Stimulated activated CD4-positive, alpha-beta T cell treated with anti-CD3 and anti-CD28 coated beads, Interleukin-2, amount 100 ng/mL, for 24 hours (primary cell): ENCODE data around the gene SLITRK3.

Source experiments
- DNase-seq, 2 donors: peaks; one replicate each; pipeline ENCODE4 v3.0.0-alpha.2; 2020

SLITRK3 gene

DNA sequence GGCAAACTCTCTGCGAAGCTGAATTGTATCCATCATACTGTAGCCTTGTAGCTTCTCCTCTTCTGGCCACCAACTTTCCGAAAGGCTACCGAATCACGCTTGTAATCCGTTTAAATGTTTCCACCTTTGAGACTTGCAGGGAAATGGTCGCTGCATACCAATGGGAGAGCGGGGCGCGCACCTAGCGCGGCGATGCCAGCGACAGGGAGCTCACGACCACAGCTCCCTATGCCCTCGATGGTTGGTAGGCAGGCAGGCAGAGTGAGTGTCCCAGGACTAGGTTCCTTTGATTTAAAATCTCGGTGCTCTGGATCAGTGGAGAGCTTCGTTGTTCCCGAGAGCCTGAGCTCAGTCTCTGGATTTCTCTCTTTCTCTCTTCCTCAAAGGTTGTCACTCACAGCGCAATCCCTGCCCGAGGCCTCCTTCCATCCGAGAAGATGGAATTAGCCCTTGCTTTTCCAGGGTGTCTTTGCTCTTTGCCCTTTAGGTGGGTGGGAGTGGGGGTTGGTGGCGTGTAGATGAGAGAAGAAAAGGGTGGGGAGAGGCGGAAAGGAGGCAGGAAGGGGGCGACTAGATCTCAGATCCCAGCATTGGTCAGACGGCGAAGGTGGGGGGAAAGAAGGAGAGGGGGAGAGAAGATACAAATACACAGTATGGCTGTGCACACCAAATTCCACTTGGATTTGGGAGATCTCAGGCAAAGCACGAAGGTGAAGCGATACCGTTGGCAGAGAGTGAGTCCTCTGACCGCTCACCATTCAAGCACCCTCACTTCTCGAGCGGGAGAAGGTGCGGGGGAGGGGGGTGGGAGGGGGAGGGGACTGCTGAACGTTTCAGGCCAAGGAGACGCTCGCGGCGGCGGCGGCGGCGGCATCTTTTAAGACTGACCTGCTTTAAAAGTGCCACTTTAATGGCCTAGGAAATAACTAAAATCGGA, at the start of gene SLITRK3:
SLITRK3 (minus strand) TSS at position 745 of the 937 bp plus-strand sequence. CDS start 5,554 bp downstream, outside the sequence.
- no peak for DNase-seq

GRCh38 chr3:165243597-165243996, 47.4 kb upstream of the SLITRK3 start:
- DNase-seq = no peak

DNA sequence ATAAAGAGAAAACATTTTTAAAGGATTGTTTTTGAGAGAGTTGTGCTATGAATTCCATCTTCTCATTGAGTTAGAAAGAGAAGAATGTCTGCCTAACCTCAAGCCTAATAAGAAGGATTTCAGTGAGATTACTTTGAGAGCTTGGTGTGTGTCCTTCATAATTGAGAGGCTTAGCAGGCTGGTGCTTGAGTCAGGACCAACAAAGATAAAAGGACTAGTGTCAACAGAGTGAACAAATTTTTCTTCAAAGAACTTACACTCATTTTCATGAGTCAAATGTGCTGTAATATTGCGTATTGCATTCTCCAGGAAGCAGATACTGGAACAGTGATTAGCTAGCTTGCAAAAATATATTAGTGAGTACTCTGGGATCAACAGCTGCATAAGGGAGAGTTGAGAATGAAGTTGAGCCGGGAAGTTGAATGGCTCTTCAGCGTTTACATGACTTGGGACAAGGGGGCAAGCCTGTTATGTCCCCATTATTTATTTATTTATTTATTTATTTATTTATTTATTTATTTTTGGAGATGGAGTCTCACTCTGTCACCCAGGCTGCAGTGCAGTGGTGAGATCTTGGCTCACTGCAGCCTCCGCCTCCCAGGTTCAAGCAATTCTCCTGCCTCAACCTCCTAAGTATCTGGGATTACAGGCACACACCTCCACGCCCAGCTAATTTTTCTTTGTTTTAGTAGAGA, 37.5 kb upstream of the SLITRK3 start:
- no peak for DNase-seq

DNA sequence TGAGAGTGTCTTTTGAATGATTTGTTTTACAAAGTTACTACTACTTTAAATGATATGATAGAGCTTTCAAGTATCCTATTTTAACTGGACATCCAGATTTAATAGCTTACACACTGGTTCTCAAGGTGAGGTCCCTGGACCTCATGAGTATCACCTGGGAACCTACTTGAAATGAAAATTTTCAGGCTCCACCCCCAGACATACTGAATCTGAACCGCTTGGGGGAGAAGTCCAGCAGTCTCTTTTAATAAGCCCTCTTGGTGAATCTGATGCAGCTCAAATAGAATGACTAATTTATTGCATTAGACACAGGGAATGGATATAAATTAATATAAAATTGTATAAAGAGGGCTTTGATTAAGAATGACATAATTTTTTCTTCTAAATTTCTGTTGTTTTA, 29.4 kb upstream of the SLITRK3 start:
- no peak for DNase-seq

- no peak for DNase-seq
These were observed 21.6 kb upstream of the SLITRK3 start for GRCh38 chr3:165217739-165218138.

- no peak for DNase-seq
These were observed 16.4 kb upstream of the SLITRK3 start for GRCh38 chr3:165212580-165212979.

GRCh38 chr3:165211721-165212120, 15.5 kb upstream of the SLITRK3 start:
- DNase-seq = no peak

- DNase-seq = no peak
These were observed 14.5 kb upstream of the SLITRK3 start for GRCh38 chr3:165210727-165211126.

- no peak for DNase-seq
These were observed 13.9 kb upstream of the SLITRK3 start for GRCh38 chr3:165210132-165210531.

- DNase-seq = peak; percentile 27 to 43
These were observed 10.5 kb upstream of the SLITRK3 start for GRCh38 chr3:165206454-165207266.

DNA sequence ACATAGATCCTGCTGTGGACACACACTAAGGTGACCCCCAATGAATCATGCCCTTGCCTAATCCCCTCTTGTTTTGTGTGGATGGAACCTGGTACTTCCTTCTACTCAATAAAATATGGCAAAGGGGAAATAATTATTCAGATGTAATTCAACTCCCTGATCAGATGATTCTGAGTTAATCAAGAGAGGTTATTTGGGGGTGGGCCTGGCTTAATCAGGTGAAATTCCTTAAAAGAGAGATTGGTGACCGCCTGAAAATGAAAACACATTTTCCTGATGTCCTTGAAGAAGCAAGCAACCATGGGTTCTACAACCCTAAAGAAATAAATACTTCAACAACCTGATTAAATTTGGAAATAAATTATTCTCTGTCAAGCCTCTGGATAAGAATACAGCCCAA, 8.3 kb upstream of the SLITRK3 start:
- DNase-seq = no peak

- no peak for DNase-seq
These were observed 6.8 kb upstream of the SLITRK3 start for GRCh38 chr3:165202995-165203394.

- DNase-seq = no peak
These were observed 5.8 kb upstream of the SLITRK3 start for GRCh38 chr3:165201964-165202363.

- DNase-seq = no peak
These were observed 1.3 kb upstream of the SLITRK3 start for GRCh38 chr3:165197481-165197800.

GRCh38 chr3:165196577-165197480, 645 bp upstream of the SLITRK3 start:
- no peak for DNase-seq

- no peak for DNase-seq
These were observed 944 bp downstream of the SLITRK3 start for GRCh38 chr3:165195241-165195639.

GRCh38 chr3:165194511-165195240, 1.5 kb downstream of the SLITRK3 start:
- DNase-seq = no peak

DNA sequence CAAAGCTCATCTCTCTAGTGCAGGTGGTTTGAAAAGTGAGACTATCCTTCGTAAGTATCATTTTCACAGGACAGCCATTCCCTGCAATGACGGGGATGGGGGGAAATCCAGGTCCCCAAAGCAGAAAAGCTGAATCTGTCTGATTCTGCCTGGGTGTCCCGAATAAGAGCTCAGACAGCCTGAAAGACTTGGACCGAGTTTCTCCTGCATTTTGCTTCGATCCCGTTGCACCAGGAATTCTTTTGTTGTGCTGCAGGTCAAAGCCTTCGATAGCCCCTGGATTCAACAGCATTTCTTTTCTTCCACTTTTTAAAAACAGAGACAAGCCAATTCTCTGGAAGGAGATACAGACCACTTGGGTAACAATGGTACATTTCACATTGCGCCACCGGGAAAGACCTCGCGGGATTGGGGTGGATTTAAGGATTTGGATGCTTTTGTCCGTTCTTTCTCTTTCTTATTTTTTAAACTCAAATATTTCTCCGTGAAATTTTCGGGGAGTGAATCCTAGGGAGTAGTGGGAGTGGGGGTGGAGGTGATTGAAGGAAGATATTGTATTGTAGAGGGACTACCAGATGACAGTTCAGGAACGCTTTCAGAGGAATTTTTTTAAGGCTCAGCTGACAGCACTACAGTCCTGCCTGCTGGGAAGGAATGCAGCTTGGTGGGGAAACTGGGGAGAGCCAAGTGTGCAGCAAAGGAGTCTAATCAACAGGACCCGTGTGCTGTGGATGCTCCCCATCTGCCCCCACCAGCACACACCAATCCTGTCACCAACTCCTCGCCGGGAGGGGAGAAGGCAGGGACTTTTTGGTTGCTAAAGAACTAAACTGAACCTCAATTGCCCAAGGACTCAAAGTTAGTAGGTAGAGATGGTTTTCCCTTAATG, 2.6 kb downstream of the SLITRK3 start:
- no peak for DNase-seq

DNA sequence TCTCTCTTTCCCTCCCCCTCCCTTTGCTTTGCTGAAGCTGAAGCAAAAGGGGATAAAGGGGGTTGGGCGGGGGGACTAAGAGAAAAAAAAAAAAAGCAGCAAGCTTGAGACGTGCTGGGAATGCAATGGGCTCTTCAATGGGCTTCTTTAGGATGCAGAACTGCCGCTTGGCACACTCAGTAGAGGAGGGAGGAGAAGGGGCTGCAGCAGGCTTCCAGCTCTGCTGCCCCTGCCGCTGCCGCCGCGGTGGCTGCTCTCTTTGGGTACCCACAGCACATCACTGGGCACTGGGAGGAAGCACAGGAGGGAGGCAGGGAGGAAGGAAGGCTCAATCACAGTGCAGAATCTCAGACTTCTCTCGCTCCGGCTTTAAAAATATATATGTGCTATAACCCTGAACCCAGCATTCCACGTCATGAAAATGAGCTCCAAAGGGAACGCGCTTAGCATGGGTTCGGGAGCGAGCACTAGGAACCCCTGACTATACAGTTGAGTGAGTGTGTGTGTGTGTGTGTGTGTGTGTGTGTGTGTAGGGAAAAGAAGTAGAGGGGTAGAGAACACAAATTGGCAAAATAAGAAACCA, 3.5 kb downstream of the SLITRK3 start:
- DNase-seq = no peak

DNA sequence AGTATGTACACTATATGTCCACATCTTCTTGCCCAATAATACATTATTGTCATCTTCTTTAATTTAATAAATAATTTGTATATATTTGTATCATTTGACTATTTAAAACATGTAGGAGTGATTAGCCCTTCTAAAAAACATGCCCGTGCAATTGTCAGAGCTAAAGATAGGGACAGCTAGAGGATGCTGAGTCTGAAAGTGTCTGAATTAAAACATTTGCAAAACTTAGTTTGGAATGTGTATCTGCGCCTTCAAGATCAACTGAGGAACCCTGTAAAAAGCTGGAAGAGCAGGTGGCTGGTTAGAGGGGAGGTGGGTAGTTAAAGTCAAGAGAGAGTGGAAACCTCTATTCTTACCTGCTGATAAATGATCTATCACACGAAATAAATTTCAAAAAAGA, 4.7 kb downstream of the SLITRK3 start:
- DNase-seq = no peak
